SK-N-MC (cell line): ENCODE data around the gene BCAS3.

Experiments used
- DNase-seq: peaks from one replicate; pipeline ENCODE4 v3.0.0-alpha.2; 2011; ENCODE audit warnings: low read depth, low spot score
- H3K27ac ChIP-seq: fragments of 200-600 bp; sonication (generic); 2 replicates; pipeline ENCODE4 v1.5.1; 2016; ENCODE audit warnings: mixed run types
- H3K36me3 ChIP-seq: fragments of 200-600 bp; sonication (generic); 2 replicates; pipeline ENCODE4 v1.6.1; 2017; ENCODE audit warnings: antibody characterized with exemption, low read length, mixed read lengths; ENCODE audit not compliant: insufficient read depth
- H3K4me3 ChIP-seq: fragments of 200-600 bp; sonication (generic); 2 replicates; pipeline ENCODE4 v1.5.1; 2016
- H3K9ac ChIP-seq: fragments of 200-600 bp; sonication (generic); 2 replicates; pipeline ENCODE4 v1.8.0; 2017; ENCODE audit warnings: mixed run types, mixed read lengths; ENCODE audit not compliant: insufficient read length
- H3K9me3 ChIP-seq: fragments of 200-600 bp; sonication (generic); 2 replicates; pipeline ENCODE4 v1.6.1; 2017; ENCODE audit warnings: low read depth, mild to moderate bottlenecking, antibody characterized with exemption, low read length, moderate library complexity, mixed read lengths
- EZH2 ChIP-seq: fragments of 200-600 bp; sonication (generic); IDR thresholded peaks from one replicate; pipeline ENCODE4 v1.6.1; 2017; ENCODE audit warnings: antibody characterized with exemption
- FOXP2 ChIP-seq: optimal IDR thresholded peaks from 2 replicates; pipeline ENCODE3; 2011; ENCODE audit warnings: mild to moderate bottlenecking, moderate library complexity; ENCODE audit not compliant: insufficient read depth; ENCODE audit errors: extremely low read length, control extremely low read depth
- POLR2AphosphoS5 ChIP-seq: IDR thresholded peaks from 2 replicates; pipeline ENCODE4 v1.6.1; 2012; ENCODE audit warnings: mild to moderate bottlenecking, low read depth, low read length, borderline replicate concordance

The BCAS3 gene

DNA sequence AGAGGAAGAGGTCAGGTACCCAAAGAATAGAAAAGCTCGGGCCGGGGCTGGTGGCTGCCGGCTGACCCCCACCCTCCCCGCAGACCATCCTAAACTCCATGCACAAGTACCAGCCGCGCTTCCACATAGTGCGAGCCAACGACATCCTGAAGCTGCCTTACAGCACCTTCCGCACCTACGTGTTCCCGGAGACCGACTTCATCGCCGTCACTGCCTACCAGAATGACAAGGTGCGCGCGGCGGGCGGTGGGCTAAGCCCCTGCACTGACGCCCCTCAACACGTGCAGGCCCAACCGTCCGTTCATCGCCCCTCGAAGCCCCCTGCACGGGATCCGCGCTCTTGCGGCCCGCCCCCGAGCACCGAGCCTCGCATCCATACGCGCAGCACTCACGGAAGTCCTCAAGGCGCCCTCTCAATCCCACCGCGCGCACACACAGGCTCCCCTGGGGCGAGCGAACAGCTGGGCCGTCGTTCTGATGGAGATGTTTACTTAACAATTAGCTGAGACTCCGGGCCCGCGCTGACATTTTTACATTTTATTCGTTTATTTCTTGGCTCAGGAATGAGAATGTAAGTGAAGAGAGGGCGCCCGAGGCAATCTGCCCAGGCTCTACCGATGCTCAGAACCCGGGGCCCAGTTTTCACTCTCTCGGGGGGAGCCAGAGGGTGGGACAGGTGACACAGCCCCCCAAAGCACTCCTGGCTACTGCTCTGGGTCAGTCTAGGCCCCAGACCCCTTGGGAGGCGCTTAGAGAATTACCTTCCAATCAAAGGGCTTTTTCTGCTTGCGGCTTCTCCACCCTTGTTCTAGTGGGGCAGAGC, 725.5 kb downstream of the BCAS3 start:
- Histone ChIP-seq H3K4me3 (peak overlapping the region; percentile 55), H3K9me3 (no peaks in the 10 kb centered on the region), H3K9ac (no peak overlapping the region), H3K36me3 (no peaks in the 10 kb centered on the region), H3K27ac (no peak overlapping the region)
- TF ChIP-seq EZH2 (no peak), POLR2AphosphoS5 (no peak), FOXP2 (no peak)
- no peak for DNase-seq

DNA sequence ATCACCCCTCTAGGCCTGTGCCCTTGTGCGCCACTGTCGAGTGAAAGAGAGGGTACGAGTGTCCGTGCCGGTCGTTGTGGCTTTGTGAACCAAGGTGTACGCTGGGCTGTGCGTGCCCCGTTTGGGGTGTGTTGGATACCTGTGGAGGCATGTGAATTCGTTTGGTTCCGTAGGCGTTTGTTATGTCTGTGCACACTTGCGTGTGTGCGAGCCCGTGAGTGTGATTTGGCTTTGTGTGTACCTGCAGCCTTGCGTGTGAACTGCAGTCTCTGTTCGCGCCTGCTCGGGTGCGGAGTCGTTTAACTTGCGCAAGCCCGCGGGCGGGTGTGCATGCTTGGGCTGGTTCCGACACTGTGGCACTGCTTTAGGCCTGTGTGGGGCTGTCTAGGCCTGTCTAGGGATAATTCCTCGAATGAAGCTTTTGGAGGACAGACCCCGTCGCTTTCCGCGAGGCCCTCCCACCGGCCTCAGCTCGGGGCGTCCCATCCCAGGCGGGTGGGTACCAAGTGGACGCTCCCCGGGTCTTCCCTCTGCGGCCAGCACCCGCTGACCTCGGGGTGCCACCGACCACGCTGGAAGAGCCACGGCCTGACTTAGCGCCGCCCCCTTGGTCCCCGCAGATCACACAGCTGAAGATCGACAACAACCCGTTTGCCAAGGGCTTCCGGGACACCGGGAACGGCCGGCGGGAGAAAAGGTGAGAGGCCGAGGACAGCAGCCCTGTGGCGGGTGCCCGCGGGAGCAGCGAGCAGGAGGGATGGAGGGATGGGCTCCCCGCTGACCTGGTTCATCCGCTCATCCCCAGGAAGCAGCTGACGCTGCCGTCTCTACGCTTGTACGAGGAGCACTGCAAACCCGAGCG, 726.4 kb downstream of the BCAS3 start:
- no peak for DNase-seq

DNA sequence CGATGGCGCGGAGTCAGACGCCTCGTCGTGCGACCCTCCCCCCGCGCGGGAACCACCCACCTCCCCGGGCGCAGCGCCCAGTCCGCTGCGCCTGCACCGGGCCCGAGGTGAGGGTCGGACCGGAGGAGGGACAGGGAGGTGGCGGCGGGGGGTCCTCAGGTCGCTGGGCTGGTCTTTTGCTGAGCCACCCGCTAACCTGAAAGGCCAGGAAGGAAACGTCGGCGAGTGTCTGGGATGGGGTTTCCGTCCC, 726.9 kb downstream of the BCAS3 start:
- Histone ChIP-seq H3K9me3 (no peaks in the 10 kb centered on the region), H3K4me3 (no peak overlapping the region), H3K27ac (no peak overlapping the region), H3K36me3 (no peaks in the 10 kb centered on the region), H3K9ac (no peak overlapping the region)
- TF ChIP-seq EZH2 (no peak), FOXP2 (no peak), POLR2AphosphoS5 (no peak)
- DNase-seq: no peak

More for the DNA sequence above, 726.4 kb downstream of the BCAS3 start:
- TF ChIP-seq EZH2: no peak
- TF ChIP-seq FOXP2: no peak
- no peak for TF ChIP-seq POLR2AphosphoS5
- H3K36me3 ChIP-seq: no peaks in the 10 kb centered on the region
- H3K9ac ChIP-seq: no peak overlapping the region
- H3K27ac ChIP-seq: no peak overlapping the region
- H3K4me3 ChIP-seq: no peak overlapping the region
- no peaks in the 10 kb centered on the region for H3K9me3 ChIP-seq

DNA sequence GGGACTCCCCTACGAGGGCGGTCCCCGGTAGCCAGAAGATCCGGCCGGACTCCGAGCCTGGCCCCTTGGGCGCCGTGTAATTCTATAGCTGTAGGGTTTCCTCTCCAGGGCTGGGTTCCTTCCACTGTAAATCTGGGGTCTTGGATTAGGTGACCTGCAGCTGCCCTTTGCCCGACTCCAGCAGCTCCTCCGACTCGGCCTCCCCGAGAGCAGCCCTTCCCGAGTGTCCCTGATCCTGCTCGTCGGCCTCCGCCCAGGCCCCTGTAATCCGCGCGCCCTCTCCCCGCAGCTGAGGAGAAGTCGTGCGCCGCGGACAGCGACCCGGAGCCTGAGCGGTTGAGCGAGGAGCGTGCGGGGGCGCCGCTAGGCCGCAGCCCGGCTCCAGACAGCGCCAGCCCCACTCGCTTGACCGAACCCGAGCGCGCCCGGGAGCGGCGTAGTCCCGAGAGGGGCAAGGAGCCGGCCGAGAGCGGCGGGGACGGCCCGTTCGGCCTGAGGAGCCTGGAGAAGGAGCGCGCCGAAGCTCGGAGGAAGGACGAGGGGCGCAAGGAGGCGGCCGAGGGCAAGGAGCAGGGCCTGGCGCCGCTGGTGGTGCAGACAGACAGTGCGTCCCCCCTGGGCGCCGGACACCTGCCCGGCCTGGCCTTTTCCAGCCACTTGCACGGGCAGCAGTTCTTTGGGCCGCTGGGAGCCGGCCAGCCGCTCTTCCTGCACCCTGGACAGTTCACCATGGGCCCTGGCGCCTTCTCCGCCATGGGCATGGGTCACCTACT, 727.4 kb downstream of the BCAS3 start:
- Histone ChIP-seq H3K9ac (no peak overlapping the region), H3K36me3 (no peaks in the 10 kb centered on the region), H3K27ac (no peak overlapping the region), H3K4me3 (no peak overlapping the region), H3K9me3 (no peaks in the 10 kb centered on the region)
- no peak for DNase-seq
- TF ChIP-seq POLR2AphosphoS5: no peak
- TF ChIP-seq EZH2: no peak
- TF ChIP-seq FOXP2: no peak

DNA sequence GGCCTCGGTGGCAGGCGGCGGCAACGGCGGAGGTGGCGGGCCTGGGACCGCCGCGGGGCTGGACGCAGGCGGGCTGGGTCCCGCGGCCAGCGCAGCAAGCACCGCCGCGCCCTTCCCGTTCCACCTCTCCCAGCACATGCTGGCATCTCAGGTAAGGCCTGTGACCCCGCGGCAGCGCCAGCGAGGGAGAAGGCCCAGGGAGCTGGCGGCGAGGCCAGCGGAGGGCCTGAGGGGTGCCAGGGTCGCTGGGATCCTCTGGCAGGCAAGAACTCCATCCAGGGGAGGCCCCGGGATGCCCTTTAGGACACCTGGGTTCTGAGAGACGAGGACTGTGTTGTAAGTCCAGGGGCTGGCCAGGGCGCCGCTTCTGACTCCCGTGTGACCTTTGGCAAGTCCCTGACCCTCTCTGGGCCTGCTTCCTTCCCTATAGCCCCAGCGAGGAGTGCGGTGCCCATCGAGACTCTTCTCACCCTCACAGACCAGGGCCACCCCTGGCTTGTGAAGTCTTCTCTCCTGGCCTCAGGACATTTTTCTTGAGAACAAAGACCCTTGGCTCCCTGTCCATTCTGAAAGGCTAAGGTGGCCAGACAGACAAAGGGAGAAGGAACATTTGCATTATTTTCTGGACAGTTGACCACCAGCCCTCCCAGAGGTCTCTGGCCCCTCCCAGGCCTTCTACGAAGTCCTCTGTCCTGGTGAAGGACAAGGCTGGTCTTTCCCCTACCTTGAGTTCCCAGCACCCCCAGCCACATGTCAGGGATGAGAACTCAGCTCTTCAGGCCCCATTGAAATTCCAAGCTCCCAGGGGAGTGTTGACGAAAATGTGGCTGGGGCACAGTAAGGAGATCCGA, 728.3 kb downstream of the BCAS3 start:
- H3K36me3 ChIP-seq: no peaks in the 10 kb centered on the region
- DNase-seq: no peak
- no peak overlapping the region for H3K27ac ChIP-seq
- no peak overlapping the region for H3K9ac ChIP-seq
- H3K4me3 ChIP-seq: no peak overlapping the region
- TF ChIP-seq FOXP2 (no peak), EZH2 (no peak), POLR2AphosphoS5 (no peak)
- H3K9me3 ChIP-seq: no peaks in the 10 kb centered on the region

DNA sequence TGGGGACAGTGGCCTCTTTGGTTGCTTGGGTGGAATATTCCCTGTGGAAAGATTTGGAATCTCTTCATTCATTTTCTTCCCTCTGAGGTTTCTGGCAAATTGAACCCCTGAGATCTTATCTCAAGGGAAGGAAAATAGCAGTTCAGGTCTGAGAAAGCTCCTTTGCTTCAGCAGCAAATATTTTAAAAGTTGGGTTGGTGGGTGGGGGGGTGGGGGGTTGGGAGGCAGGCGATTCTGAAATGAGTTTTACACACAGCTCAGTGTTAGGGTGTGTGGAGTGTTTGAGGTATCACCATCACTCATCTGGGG, 728.8 kb downstream of the BCAS3 start:
- Histone ChIP-seq H3K36me3 (no peaks in the 10 kb centered on the region), H3K9ac (no peak overlapping the region), H3K9me3 (no peaks in the 10 kb centered on the region), H3K4me3 (no peak overlapping the region), H3K27ac (no peak overlapping the region)
- no peak for DNase-seq
- no peak for TF ChIP-seq FOXP2
- TF ChIP-seq EZH2: no peak
- no peak for TF ChIP-seq POLR2AphosphoS5

DNA sequence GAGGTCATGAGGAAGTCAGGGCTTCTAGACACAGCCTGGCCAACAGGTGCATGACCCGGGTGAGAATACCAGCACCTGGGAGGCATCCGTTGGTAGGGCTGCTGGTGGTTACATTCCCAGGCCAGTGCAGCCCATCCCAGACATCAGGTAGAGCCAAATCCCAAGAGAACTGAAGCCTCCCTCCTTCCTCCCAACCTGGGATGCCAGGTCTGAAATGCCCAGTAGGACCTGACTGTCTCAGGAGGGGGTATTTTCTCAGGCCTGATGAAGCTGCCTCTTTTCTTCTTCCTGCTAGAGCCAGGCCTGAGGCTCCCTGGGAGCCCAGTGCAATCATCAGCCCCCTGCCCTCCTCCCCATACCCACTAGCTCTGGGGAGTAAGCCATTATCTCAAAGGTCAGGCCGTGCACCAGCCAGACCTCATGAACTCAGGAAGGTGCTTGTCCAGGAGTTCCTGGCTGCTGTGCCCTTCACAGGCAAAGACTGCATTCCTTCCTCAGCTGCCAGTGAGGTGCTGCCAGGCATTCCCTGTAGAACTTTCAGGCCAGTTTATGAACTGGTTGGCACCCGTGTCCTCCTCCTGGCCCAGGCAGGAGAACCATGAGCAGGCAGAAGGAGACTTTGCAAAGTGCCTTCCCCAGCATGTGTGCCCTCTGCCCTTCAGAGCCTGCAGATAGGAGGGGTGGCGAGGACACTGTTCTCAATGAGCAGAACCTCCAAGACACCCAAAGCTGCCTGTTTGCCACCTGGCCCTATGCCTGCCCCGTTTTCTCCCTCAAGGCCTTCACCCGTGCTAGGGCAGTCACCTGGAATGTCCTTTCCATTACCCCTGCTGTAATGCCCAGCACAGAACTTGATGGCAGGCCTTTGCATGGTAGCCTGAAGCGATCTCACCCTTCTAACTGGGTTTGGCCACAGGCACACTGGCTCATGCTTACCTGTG, 729.6 kb downstream of the BCAS3 start:
- Histone ChIP-seq H3K9ac (no peak overlapping the region), H3K4me3 (no peak overlapping the region), H3K9me3 (no peaks in the 10 kb centered on the region), H3K36me3 (no peaks in the 10 kb centered on the region), H3K27ac (no peak overlapping the region)
- no peak for DNase-seq
- TF ChIP-seq FOXP2 (no peak), POLR2AphosphoS5 (no peak), EZH2 (no peak)
